ENCODE data around the gene CECR2.

CECR2 gene

DNA sequence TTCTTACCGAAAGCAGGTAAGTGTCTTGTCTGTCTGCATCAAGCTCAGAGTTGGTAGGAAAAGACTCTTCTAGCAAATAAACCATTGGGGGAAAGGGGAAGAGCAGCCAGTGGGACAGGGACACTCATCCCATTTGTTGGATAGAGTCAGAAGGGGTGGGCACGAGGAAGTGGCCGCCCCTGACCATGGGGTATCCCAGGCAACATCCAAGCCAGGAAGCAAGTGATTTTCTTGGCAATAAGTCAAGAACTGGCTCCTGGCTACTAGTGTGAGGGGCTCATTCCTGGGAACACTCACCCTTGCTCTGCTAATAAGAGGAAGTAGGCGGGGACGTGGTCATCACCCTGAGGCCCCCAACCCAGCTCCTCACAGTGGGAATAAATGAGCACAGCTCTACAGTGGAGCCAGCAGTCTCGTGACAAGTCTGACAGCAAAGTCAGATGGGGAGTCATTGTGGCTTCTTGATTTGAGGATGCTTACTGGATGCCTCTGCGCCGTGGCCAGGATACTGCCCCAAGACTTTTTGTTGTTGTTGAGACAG lies 200.8 kb downstream of the CECR2 start:
- no peak for DNase-seq (ENCODE audit: low read depth, low spot score)

DNA sequence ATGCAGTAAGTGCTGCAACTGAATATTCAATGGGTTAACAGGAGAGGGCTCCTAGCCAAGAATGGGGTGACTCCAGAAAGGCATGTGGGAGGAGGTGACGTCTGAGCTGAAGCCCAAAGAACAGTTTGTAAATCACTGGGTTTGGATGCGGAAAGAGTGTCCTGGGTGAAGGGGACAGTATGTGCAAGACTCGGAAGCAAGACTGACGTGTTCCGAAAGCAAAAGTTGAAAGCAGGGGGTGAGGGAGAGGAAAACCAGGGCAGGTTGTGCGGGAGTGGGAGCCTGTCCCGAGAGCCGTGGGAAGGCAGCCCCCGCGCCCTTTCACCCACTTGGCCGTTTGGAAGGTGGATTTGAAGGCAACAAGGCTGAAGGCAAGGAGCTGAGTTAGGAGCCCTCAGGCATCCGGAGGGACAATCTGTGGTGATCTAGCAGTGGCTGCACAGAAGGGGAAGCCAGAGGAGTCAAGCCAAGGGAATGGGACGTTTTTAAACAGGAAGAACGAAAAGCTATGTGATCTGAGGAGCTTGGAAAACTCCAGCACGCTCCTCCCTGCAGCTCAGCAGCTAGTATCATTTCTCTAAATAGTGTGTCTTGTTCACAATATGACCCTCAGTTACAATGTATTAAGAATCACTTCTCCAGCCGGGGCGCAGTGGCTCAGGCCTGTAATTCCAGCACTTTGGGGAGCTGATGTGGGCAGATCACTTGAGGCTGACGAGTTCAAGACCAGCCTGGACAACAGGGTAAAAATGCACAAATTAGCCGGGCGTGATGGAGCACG lies 201.8 kb downstream of the CECR2 start:
- no peak for DNase-seq (ENCODE audit: low read depth, low spot score)

DNA sequence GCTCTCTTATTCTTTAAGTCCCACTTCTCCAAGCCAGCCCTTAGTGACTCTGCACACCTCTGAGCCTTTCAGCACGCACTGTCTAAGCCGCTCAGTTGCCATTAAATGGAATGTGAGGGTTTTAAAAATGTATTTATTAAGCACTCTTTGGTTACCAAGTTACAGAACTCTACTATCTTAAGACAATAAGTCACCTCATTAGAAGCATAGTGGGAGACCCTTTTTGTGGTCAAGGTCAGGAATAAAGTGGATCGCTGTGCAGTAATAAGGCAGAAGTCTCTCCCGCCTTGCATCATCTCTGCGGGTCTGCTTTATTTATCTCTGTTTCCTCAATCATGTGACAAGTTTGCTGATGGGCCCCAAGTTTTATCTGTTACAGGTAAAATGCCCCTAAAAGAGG lies 205.9 kb downstream of the CECR2 start:
- no peak for DNase-seq (ENCODE audit: low read depth, low spot score)

DNA sequence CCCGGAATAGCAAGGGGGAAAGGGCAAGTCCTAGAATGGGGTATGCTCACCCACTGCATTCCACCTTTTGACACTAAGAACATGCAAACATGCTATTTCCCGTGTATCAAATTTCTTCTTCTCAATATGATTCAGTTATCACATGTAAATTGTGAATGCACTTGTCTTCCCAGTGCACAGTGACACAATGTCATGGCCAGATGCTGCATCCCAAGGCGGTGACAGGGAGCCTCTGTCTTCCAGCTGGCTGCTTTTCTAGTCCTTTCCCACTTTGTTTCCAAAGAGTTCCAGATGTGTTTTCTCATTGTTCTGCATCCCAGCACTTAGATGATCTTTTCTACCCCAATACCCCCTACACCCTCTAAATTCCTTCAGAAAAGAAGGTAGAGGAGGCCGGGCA lies 206.4 kb downstream of the CECR2 start:
- no peak for DNase-seq (ENCODE audit: low read depth, low spot score)

DNA sequence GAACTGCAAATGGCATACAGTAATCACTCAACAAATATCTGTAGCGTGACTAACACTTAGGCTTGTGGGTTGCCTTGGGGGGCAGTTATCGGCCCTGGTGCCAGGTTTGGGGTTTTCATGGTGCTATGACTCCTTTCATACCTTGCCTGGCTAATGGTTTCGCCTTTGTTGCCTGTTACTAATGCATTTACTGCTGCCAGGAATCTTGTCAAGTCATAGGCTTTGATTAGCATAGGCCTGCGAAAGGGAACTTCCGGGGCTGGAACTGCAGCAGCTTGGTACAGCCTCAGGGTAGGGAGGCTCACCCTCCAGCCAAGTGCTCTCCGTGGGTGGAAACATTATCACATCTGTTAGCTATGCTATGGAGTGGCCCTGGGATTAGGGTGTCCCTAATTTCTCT lies 207.2 kb downstream of the CECR2 start:
- no peak for DNase-seq (ENCODE audit: low read depth, low spot score)

DNA sequence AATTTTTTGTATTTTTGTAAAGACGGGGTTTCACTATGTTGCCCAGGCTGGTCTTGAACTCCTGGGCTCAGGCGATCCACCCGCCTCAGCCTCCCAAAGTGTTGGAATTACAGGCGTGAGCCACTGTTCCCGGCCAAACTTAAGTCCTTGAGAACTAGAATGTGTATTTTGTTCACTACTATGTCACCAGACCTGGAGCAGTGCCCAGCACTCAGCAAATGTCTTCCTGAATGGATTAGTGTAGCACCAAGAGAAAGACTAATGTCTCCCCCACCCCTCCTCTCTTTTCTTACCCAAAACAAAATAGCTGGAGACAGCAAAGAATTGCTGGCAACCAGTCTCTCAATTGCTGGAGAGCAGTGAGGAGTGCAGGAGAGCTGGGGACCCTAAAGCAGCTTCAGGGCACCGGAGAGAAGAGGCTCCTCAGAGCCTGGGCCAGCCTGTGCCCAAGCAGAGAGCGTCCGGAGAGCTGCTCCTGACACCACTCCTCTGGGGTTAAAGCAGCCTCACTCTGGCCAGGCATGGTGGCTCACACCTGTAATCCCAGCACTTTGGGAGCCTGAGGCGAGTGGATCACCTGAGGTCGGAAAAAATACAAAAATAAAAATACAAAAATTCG lies 209.0 kb downstream of the CECR2 start:
- DNase-seq (ENCODE audit: low read depth, low spot score): no peak

DNA sequence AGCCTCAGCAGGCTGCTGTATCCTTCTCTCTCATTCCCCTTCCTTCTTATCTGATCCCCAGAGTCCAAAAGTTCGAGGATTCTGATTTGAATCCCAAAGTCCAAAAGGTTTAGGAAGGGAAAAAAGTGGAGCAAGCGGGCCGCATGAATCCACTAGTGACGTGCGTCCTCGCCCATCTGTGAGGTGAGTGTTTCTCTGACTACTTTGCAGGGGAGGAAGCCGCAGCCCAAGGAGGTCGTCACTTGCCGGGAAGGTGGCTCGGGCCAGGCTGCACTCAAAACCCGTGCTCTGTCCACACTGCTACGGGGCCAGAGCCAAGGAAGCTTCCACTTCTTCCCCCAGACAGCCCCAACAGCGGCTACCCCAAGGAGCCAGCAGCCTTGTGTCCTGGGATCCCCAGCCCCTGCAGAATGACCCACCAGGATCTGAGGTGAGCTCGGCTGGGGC lies 210.3 kb downstream of the CECR2 start:
- no peak for DNase-seq (ENCODE audit: low read depth, low spot score)

DNA sequence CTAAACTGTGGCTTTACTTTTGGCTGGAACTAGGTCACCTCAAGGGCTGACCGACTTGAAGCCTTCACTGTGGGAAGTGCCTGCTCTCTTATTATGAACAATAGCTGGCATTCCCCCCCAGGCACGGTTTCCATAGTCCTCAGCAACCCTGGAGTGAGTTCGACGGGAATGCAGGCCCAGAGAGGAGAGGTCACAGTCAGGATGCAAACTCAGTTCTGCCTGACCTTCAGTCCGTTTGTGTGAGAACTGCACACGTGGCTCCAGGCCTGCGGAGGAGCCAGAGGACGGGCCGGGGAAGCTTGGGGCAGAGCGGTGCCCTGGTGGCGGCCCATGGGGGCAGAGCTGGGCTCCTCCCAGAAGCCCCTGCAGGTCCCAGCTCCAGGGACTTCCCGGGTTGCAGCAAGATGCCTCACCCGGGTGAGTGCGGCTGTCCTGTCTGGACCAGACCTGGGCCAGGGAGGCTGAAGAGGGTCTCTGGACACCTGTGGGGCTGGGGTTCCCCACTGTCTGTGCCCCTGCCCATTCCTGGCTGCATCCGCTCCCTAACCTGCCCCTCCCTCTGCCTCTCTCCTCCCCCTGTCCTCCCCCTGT lies 211.3 kb downstream of the CECR2 start:
- no peak for DNase-seq (ENCODE audit: low read depth, low spot score)

DNA sequence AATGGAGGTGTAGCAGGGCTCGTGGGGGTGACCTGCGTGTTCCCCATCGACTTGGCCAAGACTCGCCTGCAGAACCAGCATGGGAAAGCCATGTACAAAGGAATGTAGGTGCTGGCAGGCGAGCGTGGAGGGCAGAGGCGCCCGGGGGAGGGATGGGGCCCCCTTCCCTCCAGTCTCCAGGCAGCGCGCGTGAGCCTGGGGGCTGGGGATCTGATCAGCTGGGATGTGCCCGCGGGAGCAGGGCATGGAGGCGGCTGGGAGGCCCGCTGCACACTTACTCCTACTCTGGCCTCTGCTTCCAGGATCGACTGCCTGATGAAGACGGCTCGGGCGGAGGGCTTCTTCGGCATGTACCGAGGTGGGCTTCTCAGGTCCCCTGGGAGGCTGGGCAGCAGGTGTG lies 211.8 kb downstream of the CECR2 start:
- DNase-seq (ENCODE audit: low read depth, low spot score): no peak

DNA sequence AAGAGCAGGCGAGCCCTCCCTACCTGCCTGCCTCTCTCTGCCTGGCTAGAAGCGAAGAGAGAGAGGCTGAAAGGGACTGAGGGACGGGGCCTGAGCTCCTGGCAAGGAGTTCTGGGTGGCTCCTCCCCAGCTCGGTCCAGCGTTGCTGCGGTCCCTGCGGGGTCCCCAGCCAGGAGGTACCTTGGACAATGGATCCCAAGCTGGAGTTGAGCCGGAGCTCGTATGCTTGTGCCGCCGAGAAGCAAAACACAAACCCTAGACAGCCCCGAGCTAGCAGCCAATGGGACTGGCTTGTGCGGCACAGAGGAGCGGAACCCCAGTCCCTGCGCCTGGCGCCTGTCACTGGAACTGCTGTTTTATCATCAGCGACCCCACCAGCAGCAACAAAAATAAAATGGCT lies 212.4 kb downstream of the CECR2 start:
- no peak for DNase-seq (ENCODE audit: low read depth, low spot score)

DNA sequence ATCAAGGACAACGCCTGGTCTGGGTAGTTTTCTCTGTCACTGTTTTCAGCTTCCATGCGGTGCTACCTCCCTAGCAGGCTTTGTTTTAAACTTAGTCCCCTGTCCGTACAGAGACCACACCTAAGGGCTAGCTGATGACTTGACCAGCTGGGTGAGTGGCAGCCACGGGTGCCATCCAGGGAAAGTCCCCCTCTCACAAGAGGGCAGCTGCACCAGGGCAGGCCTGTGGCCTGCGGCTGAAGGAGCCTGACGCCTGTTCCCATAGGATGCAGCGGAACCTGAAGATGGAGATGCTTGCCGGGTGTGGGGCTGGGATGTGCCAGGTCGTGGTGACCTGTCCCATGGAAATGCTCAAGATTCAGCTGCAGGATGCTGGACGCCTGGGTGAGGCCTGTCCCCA lies 213.9 kb downstream of the CECR2 start:
- DNase-seq (ENCODE audit: low read depth, low spot score): no peak

DNA sequence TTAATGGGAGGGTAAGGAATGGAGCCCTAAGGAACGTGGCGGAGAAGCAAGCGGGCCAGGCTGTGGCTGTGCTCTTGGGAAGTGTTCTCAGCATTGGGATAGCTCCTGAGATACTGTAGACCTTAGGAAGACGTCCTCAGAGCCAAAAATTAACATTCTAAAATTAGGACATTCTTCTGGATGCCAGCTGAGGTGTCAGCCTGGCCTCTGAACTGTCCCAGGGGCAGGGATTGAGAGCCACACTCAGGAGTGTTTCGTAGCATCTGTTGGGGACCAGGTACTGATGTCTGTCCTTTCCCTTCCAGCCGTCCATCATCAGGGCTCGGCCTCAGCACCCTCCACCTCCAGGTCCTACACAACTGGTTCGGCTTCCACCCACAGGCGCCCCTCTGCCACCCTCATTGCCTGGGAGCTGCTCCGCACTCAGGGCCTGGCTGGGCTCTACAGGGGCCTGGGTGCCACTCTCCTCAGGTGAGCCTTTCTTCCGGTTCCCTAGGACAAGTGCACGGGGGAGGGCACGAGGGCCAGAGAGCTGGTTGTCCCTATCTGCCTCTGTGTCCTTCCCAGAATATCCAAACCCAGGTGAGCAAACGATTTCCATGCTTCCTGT lies 217.7 kb downstream of the CECR2 start:
- DNase-seq (ENCODE audit: low read depth, low spot score): no peak

DNA sequence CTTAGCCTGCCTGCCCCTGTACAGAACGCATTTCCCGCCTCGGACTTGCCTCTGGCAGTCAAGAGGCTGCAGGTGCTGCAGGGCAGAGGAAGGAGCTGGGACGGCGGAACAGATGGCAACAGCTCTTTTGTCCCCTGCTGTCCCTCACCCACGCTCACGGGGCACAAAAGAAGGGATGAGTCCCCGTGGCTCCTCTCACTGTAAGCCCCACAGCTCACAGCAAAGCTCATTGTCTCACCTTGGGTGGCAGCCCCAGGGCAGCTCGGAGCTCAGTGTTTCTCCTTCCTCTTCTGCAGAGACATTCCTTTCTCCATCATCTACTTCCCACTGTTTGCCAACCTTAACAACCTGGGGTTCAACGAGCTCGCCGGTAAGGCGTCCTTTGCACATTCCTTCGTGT lies 218.4 kb downstream of the CECR2 start:
- DNase-seq (ENCODE audit: low read depth, low spot score): no peak

DNA sequence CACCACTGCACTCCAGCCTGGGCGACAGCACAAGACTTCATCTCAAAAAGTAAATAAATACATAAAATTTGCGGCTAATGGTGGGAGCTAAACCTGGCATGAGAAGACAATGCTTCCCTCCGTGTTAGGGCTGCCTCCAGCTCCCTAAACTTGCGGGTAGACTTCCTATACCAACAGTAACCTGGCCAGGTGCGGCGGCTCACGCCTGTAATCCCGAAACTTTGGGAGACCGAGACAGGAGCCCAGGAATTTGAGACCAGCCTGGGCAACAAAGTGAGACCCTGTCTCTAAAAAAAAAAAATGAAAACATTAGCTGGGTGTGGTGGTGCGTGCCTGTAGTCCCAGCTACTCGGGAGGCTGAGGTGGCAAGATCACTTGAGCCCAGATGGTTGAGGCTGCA lies 219.3 kb downstream of the CECR2 start:
- DNase-seq (ENCODE audit: low read depth, low spot score): no peak

DNA sequence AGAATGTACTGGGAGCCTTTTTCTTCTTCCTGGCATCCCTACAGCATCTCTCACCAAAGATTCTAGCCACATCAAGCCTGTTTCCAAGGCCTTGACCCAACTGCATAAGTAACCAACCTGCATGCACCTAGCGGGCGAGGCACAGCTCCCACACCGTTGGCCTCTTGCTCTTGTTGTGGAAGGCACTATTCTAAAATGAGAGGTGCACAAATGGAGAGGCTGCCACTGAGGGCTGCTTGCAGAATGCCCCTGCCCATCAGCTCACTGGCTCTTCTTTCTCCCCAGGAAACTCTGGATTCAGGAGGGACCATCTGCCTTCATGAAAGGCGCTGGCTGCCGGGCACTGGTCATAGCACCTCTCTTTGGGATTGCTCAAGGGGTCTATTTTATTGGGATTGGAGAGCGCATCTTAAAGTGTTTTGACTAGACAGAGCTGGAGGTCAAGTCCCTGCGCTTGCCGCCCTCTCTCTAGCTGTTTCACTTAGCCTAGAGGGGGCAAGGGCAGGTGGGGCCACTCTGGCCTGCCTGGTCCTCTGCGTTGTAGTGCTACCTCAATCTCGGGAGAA lies 220.6 kb downstream of the CECR2 start:
- DNase-seq (ENCODE audit: low read depth, low spot score): no peak

DNA sequence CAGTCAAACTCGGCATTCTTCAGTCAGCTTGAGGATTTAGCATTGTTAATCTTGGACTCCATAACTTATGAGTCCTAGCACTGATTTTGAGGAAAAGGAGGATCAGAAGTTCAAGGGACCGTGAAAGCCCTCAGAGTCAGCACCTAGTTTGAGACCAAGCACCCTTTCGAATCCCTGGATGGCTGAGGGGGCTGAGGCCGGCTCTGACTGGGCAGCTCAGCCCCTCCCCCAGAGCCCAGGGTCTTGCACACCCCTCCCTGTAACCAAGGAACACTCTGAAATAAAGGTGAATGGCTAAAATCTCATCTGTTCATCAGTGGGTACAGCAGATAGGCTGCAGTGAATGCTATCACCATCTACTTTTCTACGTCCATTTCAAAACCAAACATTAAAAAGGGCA lies 221.3 kb downstream of the CECR2 start:
- DNase-seq (ENCODE audit: low read depth, low spot score): no peak

DNA sequence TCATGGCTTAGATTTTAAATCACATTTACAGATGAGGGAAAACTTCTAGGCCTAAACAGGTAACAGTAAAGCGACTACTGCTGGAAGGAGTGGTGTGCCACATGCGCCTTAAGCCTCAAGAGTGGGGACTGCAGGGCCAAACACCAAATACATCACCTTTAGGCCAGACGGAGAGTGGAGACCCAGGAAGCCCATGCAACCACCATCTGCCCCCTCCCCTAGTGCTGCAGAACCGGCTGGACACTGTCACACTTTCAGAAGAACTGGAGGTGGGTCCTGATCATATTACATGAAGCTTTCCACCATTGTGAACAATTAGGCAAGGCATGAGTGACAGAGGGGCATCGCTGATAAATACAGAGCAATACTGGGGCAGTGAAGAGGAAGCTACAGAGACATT lies 222.9 kb downstream of the CECR2 start:
- DNase-seq (ENCODE audit: low read depth, low spot score): no peak

DNA sequence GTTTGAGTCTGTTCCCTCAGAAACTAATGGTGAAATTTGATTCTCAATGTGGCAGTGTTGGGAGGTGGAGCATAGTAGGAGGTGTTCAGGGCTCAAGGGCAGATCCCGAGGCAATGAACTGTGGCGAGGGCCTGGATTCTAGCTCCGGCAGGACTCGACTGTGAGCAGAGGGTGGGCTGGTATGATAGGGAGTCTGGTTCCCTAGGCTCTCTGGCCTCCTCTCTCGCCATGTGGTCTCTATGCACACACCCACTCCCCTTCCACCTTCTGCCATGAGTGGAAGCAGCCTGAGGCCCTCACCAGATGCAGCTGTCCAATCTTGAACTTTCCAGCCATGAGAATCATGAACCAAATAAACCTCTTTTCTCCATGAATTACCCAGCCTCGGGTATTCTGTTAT lies 227.0 kb downstream of the CECR2 start:
- DNase-seq (ENCODE audit: low read depth, low spot score): no peak

DNA sequence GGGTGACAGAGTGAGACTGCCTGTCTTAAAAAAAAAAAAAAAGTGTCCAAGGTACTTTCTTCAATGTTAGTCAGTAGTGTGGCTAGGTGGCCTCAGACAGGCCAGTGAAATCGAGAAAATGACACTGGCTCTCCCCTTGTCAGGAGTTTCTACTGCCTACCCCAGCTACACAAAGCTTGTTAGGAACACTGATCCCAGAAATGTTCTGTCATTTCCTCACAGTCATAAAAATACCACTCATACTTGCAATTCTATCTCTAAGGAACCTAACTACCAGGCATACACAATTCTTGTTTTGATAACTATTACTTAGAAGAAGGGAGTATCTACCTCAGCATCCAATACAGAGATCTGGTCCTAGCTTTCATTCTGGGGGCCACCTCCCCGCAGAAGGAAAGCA lies 228.0 kb downstream of the CECR2 start:
- DNase-seq (ENCODE audit: low read depth, low spot score): no peak

DNA sequence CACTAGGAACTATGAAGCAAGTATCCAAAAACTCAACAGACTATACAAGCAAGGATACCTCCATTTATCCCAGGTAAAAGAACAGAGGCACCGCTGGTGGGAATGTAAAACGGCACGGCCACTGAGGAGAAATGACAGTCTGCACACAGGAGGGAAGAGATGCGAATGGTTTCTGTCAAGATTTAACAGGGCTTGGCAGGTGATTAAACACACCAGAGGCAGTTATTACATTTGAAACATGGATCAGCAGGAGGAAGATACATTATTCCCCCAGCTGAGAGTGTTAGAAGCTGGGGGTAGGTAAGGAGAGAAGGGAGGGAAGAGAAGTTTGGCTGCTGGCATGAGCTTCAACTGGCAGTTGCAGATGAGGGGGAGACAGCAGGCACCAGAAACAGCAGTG lies 229.1 kb downstream of the CECR2 start:
- no peak for DNase-seq (ENCODE audit: low read depth, low spot score)

DNA sequence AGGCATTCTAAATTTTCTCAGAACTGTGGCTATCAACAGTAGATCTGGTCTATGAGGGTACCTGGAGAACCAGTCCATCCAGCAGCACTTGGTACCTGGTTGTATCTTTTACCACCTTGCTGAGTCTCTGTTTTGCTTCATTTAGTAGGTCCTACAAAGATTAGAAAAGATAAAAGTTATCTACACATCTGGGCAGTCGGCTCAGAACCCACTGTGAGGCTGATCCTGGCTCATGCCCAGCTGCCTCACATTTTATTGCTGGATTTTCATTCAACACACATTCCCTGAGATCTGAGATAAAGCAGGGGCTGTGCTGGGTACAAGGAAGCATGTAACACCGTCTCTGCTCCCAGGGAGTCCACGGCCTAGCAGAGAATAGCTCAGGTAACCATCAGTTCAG lies 231.8 kb downstream of the CECR2 start:
- no peak for DNase-seq (ENCODE audit: low read depth, low spot score)

DNA sequence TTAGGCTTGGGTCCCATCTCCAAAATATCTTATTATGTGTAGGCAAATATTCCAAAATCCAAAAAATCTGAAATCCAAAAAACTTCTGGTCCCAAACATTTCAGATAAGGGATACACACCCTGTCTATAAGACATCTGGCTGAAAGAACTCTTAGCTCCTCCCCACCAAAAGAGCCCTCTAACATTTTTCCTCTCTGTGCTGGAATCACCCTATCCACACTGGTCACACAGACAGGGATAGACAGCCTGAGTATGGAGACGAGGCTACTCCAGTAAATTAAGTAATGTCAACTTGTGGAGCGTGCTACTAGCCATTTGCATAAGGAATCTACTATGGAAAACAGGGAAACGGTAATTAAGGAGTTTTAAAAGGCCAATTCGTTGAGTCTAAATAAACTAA lies 234.4 kb downstream of the CECR2 start:
- DNase-seq (ENCODE audit: low read depth, low spot score): no peak
